Measurements from ENCODE around the gene PRKCB.

The PRKCB gene

DNA sequence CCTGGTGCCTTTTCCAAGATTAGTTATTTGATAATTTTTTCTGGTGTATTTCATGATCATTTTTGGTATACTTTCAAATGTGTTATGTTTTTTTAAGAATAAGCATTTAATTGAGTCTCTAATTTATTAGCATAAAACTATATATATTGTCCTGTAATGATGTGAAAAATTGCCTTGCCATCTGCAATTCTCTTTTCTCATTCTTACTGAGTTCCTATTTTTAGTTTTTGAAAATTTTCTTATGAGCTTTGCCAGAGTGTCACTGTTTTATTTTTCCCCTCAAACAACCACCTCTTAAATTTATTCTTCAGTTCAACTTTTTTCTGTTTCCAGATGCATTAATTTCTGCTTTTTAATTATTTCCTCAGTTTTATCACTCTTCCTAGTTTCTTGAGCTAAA lies 59.3 kb downstream of the PRKCB start:
- H3K9me3 ChIP-seq (ENCODE audit: severe bottlenecking): no peaks in the 10 kb centered on the region
- no peaks in the 10 kb centered on the region for H3K4me1 ChIP-seq (ENCODE audit: insufficient read depth, poor library complexity, severe bottlenecking)
- ATAC-seq (ENCODE audit: low read depth) (no peak), DNase-seq (ENCODE audit: low spot score) (no peak)
- no peak overlapping the region for H3K4me3 ChIP-seq (ENCODE audit: severe bottlenecking)
- TF ChIP-seq, protein P1, sequence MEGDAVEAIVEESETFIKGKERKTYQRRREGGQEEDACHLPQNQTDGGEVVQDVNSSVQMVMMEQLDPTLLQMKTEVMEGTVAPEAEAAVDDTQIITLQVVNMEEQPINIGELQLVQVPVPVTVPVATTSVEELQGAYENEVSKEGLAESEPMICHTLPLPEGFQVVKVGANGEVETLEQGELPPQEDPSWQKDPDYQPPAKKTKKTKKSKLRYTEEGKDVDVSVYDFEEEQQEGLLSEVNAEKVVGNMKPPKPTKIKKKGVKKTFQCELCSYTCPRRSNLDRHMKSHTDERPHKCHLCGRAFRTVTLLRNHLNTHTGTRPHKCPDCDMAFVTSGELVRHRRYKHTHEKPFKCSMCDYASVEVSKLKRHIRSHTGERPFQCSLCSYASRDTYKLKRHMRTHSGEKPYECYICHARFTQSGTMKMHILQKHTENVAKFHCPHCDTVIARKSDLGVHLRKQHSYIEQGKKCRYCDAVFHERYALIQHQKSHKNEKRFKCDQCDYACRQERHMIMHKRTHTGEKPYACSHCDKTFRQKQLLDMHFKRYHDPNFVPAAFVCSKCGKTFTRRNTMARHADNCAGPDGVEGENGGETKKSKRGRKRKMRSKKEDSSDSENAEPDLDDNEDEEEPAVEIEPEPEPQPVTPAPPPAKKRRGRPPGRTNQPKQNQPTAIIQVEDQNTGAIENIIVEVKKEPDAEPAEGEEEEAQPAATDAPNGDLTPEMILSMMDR (IDR thresholded peaks at IDR 0.05; ENCODE audit: poor library complexity, severe bottlenecking): no peak
- no peak overlapping the region for H3K27ac ChIP-seq (ENCODE audit: poor library complexity, severe bottlenecking)
- H3K27me3 ChIP-seq (ENCODE audit: insufficient read depth, poor library complexity, severe bottlenecking): no peaks in the 10 kb centered on the region
- H3K36me3 ChIP-seq (ENCODE audit: low read depth): no peaks in the 10 kb centered on the region

DNA sequence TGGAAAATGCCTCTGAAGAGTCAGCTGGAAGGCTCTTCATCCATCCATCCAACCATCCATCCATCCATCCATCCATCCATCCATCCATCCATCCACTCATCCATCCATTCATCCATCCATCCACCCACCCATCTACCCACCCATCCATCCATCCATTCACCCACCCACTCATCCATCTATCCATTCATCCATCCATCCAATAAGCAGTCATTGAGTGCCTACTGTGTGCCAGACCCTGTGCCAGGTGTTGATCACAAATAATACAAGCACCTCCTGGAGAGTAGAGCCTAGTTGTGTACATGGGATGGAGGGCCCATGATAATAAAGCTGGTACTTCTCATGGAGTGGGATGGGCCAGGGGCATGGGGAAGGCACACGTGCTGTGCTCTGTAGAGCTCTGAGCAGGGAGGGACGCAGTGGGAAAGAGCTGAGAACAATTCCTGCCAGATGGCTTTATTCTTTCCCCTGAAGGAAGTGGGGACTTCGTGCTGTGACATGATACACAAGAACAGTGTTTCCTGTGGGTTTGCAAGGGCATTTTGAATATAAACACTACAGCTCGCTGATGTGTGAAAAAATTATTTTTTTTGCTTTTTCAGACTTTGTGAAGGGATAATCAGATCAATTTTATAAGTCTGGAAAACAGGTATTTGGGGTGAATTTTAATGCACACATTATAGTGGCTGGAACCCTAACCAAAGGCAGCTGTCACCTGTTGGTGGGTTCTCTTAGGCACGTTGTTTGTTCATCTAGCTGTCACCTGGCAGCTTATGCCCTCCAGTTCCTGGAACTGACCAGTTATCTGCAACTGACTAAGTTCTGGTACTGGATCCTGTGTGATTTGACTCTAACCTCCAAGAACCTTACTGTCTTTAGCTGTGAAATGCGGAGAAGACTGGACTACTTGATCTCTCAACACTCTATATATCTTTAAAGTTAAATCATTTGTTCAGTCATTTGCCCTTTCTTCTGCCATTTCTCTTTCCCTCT lies 61.3 kb downstream of the PRKCB start:
- Histone ChIP-seq H3K27me3 (ENCODE audit: insufficient read depth, poor library complexity, severe bottlenecking) (no peaks in the 10 kb centered on the region), H3K27ac (ENCODE audit: poor library complexity, severe bottlenecking) (no peak overlapping the region)
- no peak for DNase-seq (ENCODE audit: low spot score)

DNA sequence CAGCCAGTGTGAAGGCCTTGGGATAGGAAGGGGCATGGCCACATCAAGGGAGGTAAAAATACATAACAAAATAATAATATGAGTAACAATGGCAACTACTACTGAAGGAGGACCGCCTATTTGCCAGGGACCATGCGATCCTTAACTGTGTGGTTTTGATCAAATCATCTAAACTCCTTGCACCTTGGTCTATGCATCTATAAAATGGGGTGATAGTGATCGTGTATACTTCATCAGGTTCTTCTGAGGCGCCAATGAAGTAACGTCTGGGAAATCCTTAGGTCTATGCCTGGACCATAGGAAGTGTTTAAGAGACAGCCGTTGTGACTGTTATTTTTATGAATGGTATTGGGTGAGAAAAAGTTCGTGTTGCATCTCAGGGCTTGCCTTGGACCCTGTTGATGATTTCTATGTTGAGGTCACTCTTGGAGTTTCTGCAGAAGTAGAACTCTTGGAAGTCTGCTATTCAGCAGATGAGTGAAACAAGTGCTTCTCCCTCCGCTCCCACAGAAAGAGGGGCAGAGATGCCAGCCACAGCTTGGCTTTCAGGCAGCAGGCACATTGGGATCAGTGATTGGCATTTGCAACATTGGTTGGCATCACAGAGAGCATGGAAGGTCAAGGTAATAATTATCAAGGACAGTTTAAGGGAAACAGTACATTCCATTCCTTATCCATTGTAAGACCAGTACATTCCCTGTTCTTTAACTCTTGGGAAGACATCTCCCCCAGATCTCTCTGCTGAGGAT lies 63.1 kb downstream of the PRKCB start:
- ATAC-seq (ENCODE audit: low read depth) (no peak), DNase-seq (ENCODE audit: low spot score) (no peak)
- H3K27ac ChIP-seq (ENCODE audit: poor library complexity, severe bottlenecking): no peak overlapping the region
- H3K9me3 ChIP-seq (ENCODE audit: severe bottlenecking): no peaks in the 10 kb centered on the region
- no peaks in the 10 kb centered on the region for H3K27me3 ChIP-seq (ENCODE audit: insufficient read depth, poor library complexity, severe bottlenecking)
- no peaks in the 10 kb centered on the region for H3K4me1 ChIP-seq (ENCODE audit: insufficient read depth, poor library complexity, severe bottlenecking)
- H3K4me3 ChIP-seq (ENCODE audit: severe bottlenecking): no peak overlapping the region
- TF ChIP-seq, protein P1 (IDR thresholded peaks at IDR 0.05; ENCODE audit: poor library complexity, severe bottlenecking): no peak
- H3K36me3 ChIP-seq (ENCODE audit: low read depth): no peaks in the 10 kb centered on the region

More for the DNA sequence above, 61.3 kb downstream of the PRKCB start:
- Histone ChIP-seq H3K9me3 (ENCODE audit: severe bottlenecking) (no peaks in the 10 kb centered on the region), H3K4me1 (ENCODE audit: insufficient read depth, poor library complexity, severe bottlenecking) (no peaks in the 10 kb centered on the region), H3K4me3 (ENCODE audit: severe bottlenecking) (no peak overlapping the region), H3K36me3 (ENCODE audit: low read depth) (no peaks in the 10 kb centered on the region)
- ATAC-seq (ENCODE audit: low read depth): no peak
- TF ChIP-seq, protein P1 (IDR thresholded peaks at IDR 0.05; ENCODE audit: poor library complexity, severe bottlenecking): no peak

DNA sequence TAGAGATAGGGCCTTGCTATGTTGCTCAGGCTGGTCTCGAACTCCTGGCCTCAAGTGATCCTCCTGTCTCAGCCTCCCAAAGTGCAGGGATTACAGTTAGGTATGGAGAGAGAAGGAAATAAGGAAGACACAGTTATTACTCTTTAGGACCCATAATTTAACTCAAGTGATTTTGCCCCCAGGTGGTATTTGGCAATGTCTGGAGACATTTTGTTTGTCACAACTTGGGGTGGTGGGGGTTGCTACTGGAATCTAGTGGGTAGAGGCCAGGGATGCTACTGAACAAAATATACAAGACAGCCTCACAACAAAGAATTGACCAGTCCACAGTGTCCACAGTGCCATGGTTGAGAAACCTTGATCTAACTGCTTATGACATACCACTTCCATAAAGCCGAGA lies 64.1 kb downstream of the PRKCB start:
- H3K36me3 ChIP-seq (ENCODE audit: low read depth): no peaks in the 10 kb centered on the region
- no peaks in the 10 kb centered on the region for H3K4me1 ChIP-seq (ENCODE audit: insufficient read depth, poor library complexity, severe bottlenecking)
- H3K4me3 ChIP-seq (ENCODE audit: severe bottlenecking): no peak overlapping the region
- H3K27me3 ChIP-seq (ENCODE audit: insufficient read depth, poor library complexity, severe bottlenecking): no peaks in the 10 kb centered on the region
- DNase-seq (ENCODE audit: low spot score) (no peak), ATAC-seq (ENCODE audit: low read depth) (no peak)
- TF ChIP-seq, protein P1 (IDR thresholded peaks at IDR 0.05; ENCODE audit: poor library complexity, severe bottlenecking): no peak
- H3K27ac ChIP-seq (ENCODE audit: poor library complexity, severe bottlenecking): no peak overlapping the region
- no peaks in the 10 kb centered on the region for H3K9me3 ChIP-seq (ENCODE audit: severe bottlenecking)

Data from RWPE2 (cell line).